ENCODE data around the gene MAP2K6.

Gene MAP2K6

DNA sequence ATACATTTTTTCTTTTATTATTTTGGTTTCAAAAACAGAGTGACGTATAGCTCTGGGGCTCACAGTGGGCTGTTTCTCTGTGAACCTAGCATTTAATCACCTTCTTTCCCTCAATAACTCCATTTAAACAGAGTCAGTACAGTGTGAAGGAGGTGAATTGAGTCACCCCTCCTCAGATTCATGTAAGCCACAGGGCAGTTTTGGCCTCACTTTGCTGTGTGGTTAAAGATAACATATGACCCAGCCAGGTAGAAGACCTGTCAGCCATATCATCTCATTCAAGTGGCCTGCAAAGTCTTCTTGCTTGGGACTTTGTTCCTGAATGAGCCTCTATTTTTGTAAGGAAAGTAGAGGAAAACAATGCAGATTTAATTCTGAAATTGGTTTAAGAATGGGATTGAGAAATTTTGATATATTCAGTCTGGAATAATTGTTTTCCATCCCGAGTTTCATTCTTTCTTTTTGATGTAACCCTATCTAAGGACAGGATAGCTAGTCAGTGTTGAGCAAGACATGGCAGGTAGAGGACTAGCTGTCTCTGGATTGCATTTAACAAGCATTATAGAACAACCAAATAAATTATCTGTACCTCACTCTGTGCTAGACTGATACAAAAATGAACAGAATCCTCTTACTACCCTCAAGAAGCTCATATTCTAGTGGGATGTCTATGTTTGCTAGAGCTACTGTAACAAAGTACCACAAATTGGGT is 13.1 kb downstream of the MAP2K6 start:
- no peak for DNase-seq

DNA sequence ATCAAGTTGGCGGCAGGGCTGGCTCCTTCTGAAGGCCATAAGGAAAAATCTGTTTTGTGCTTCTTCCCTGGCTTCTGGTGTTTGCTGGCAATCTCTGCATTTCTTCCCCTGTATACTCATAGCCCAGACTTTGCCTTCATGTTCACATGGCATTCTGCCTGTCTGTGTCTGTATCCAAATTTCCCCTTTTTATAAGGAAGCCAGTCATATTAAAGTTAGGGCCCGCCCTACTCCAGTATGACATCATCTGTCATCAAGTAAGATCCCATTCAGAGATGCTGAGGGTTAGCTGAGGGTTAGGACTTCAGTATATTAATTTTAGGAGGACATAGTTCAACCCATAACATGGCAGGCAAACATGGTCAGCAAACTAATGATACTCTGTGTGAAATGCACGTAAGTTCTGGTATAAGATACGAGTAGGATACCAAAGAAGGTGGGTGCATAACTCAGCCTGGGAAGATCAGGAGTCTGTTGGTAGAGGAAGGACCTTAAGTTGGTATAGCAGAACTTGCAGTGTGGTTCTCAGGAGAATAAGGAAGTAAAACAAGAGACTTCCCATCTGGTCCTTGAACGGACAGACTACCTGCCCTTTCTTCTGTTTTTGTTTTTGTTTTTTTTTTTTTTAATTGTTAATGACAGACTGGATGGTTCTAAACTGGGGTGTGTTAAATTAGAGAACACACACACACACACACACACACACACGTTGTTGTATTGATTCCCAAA is 13.9 kb downstream of the MAP2K6 start:
- no peak for DNase-seq

DNA sequence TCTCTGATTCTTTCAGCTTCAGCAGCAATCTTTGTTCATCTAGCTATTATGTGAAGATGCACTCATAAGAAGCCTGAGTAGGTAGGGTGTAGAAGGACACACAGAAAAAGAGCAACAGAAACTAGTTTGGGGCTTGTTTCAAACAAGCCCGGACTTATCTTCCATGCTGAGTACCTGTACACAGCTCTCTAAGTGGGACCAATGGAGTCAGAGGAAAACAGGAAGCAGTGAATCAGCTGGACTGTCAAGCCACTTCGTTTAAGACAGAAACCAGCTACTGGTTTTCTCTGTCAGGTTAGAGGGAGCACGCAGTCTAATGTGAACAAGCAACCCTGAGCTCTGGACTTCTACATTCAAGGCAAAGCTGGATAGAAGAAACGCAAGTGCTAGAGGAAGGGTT is 16.0 kb downstream of the MAP2K6 start:
- DNase-seq = no peak

- no peak for DNase-seq
These were observed 17.3 kb downstream of the MAP2K6 start for GRCh38 chr17:69431835-69432234.

GRCh38 chr17:69433093-69433492 is 18.6 kb downstream of the MAP2K6 start:
- no peak for DNase-seq

GRCh38 chr17:69434164-69434579 is 19.7 kb downstream of the MAP2K6 start:
- DNase-seq = no peak

GRCh38 chr17:69435971-69436696 is 21.6 kb downstream of the MAP2K6 start:
- no peak for DNase-seq

DNA sequence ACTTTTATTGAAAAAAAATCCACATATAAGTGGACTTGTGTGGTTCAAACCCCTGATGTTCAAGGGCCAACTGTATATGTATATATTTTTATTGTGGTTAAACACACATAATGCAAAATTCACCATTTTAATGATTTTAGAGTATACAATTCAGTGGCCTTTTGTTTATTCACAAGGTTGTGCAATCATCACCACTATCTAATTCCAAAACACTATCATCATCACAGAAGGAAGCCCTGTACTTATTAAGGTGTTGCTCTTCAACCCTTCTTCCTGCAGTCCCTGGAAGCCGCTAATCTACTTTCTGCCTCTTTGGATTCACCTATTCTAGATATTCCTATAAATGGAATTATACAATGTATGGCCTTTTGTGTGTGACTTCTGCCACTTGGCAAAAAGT is 23.0 kb downstream of the MAP2K6 start:
- DNase-seq = no peak

GRCh38 chr17:69438776-69439175 is 24.3 kb downstream of the MAP2K6 start:
- no peak for DNase-seq

- no peak for DNase-seq
These were observed 26.7 kb downstream of the MAP2K6 start for GRCh38 chr17:69441179-69441578.

- no peak for DNase-seq
These were observed 28.6 kb downstream of the MAP2K6 start for GRCh38 chr17:69443138-69443537.

DNA sequence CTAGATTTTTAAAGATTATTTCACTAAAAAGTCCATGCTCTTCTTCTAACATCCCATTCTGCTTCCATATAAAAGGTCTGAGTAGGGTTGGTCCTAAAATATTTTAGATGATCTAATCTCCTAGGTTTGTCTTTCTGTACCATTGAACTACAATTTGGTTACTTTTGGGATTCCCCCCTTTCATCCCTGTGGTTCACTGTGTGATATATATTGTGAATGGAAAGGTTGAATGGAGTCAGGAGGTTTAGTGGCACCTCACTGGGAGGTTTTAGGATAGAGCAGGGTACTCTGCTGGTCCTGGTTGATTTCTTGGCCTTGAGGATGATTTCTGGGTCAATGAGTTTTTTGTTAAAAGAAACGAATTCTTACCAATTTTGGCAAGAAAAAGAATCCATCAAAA is 29.5 kb downstream of the MAP2K6 start:
- DNase-seq = no peak

DNA sequence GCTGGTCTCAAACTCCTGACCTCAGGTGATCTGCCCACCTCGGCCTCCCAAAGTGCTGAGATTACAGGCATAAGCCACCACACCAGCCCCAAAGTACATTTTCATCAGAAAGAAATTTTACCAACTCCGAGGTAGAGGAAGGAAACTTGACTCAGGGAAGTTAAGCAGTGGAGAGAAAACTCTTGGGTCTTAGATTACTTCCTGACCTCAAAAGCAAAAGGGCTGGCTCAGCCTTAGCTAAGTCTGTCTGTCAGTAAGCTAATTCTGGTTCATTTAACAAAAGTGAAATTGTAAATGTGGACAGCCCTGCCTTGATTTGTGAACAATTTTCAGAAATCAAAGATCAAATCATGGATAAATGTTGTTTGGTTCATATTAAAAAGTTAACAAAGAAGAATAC is 30.6 kb downstream of the MAP2K6 start:
- no peak for DNase-seq

DNA sequence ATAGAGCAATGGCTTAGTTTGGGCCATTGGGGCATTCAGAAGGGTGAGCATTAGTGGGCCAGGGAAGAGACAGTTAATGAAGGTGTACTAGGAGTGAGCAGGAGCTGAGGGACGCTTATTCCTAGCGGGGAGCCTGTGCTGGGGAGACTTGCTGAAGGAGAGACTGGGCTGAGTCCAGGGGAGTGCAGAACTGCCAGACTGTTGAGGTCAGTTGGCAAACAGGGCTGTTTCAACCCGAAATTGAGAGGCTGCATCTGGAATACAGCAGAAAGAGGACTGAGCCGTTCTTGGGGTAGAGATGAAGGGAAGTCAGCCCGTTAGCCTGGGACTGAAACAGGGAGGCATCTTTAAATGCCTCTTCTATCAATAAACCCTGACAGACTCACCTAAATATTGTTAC is 33.2 kb downstream of the MAP2K6 start:
- no peak for DNase-seq

GRCh38 chr17:69448431-69449102 is 34.1 kb downstream of the MAP2K6 start:
- DNase-seq = no peak

- no peak for DNase-seq
These were observed 35.6 kb downstream of the MAP2K6 start for GRCh38 chr17:69450131-69450530.

GRCh38 chr17:69450918-69451317 is 36.4 kb downstream of the MAP2K6 start:
- DNase-seq = no peak

DNA sequence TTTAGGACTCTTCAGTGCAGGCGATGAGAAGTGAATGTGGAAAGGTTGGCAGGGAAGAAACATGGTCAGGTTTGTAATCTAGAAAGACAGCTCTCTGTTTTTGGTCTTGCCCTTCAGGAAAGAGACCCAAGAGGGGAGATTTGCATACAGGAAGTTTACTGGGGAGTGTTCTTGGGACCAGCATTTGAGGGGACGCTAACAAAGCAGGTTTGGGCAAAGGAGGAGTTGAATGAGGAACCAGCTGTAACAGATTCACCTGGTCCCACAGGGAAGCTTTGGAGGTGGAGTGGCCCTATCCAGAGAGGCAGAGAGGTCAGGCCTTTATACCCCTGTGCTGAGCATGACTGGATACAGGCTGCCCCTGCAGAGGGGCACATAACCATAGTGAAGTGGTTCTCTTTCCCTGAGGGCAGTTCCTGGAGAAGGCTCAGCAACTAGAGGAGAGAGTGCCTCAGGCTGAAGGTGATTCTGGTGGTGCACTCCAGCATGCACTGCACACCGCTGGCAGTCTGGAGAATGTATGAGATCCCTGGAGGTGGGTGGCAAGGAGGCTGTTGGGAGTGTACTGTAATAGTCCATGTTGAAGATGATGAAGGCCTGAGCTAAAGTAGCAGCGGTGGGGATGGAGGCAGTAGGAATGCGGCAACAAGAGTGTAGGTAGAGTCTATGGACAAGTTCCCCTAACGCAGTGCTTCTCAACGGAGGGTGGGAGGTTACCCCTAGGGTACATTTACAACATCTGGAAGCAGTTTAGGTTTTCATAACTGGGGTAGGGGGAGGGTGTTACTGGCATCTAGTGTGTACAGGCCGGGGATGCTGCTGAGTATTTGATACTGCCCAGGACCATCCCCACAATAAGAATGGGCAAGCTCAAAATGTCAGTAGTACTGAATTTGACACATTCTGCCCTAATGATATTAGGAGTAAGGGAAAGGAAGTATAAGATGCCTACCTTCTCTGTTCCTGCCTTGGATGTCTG is 37.2 kb downstream of the MAP2K6 start:
- DNase-seq = no peak

DNA sequence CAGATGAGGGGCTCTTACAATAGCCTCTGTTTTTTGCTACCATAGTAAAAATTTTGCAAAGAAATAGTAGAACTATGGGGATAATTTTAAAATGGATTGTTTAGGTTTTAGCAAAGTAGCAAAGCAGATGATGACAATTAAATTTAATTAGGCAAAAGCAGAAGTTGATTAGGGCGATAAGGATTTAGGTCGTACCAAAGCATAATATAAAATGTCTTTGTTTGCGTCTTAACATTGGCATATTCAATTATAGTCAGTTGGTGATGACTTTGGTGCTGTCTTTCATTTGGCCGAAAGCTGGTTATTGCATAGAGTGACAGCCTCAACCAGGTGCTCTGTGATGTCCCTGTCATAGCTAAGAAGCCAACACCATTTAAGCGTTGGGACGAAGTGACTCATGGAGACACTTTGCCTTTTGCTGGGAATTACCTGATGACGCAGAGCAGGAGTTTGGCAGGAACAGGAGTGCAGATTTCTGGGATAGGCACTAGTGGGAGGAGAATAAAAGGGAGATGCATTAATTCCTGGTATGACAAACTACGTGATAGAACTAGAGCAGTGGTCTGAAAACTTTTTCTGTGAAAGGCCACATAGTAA is 38.3 kb downstream of the MAP2K6 start:
- DNase-seq = no peak

- no peak for DNase-seq
These were observed 39.6 kb downstream of the MAP2K6 start for GRCh38 chr17:69454051-69454450.

GRCh38 chr17:69455040-69455439 is 40.5 kb downstream of the MAP2K6 start:
- DNase-seq = no peak

- DNase-seq = no peak
These were observed 43.1 kb downstream of the MAP2K6 start for GRCh38 chr17:69457603-69458002.
